GM10847 (cell line): ENCODE measurements around the gene LARGE2.

ENCODE experiments used
- POLR2A ChIP-seq: IDR thresholded peaks from 2 replicates; pipeline ENCODE4 v1.6.1; 2011; ENCODE audit not compliant: insufficient read length; ENCODE audit errors: extremely low read depth

LARGE2 gene

GRCh38 chr11:45889966-45890365 lies 32.5 kb upstream of the LARGE2 start:
- TF ChIP-seq POLR2A = no peak

DNA sequence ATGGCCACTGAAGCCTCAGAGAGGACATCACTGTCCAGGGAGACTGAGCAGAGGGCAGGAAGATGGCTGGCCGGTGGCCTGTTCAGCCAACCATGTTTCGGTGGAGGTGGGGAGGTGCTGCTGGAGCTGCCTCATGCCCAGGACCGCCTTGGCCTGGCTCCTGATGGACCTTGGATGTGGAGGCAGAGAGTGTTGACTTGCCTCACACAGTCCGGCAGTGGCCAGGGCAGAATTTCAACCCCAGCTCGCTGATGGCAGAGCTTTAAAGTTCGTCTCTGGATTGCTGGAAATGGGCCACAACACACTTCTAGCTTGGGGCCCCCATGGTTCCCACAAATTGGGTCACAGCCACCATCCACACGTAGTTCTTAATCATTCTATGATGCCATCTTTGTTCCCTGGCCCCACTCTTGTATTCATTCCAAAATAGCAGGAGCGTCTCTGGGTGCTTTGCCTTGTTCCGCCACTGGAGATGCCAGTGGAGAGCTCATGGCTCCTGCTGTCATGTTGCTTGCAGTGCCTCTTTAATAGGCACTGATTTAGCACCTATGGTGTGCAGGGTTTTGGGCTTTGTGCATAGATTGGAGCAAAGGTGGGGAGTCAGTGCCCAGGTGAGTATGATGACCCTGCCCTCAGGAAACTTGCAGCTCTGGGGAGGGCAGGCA lies 31.4 kb upstream of the LARGE2 start:
- no peak for TF ChIP-seq POLR2A

GRCh38 chr11:45892856-45893255 lies 29.6 kb upstream of the LARGE2 start:
- no peak for TF ChIP-seq POLR2A

- TF ChIP-seq POLR2A = no peak
Observed at GRCh38 chr11:45894555-45895247, 27.8 kb upstream of the LARGE2 start.

DNA sequence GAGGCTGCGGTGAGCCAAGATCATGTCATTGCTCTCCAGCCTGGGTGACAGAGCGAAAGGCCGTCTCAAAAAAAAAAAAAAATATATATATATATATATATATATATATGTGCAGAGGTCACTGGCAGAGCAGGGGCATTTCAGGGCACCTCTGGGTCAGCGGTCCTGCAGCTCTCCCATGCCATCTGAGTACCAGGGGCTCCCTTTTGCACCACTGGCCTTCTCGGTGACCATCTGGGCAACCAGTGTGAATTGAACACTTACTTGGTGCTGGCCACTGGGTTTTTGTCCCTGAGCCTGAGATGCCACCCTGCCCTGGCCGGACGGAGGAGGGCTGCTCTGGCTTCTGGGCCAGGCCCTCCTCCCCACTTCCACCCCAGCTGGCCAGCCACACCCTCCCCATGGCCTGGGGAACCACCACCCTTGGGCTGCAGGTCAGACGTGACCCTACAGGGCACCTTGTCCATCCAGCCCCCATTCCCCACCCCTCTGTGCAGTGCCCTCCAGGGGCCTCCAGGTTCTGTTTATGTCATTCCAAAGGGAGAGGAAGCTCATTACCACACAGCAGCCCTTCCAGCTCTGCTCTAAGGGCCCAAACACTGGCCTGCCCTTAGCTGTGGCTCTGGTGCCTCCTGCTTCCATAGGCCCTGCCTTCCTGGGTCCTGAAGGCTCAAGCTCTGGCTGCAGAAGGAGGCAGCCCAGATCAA lies 26.8 kb upstream of the LARGE2 start:
- no peak for TF ChIP-seq POLR2A

DNA sequence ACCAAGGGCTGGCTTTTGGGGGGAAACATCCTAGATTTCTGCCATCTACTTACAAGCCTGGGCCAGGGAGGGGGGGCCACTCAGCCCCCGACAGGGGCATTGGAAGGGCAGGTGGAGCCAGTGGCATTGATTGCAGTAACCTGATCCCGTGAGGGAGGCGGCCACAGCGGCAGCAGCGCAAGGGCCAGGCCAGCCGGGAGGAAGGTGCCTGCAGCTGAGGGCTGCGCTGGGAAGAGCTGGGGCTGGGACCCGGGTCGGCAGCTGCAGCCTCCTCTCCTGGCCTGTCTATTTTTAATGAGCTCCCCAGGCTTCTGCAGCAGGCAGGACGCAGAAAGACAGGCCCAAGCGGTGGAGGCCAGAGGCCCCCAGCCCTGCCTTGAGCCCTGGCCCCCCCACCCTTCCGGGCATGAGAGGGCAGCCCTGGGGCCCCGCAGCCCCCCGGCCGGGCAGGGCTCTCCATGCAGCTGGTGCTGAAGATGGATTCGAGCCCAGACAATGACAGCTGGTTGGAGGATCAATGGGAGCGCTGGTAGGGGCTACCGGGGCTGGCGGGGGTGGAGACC lies 26.0 kb upstream of the LARGE2 start:
- TF ChIP-seq POLR2A = no peak

- no peak for TF ChIP-seq POLR2A
Observed at GRCh38 chr11:45897556-45897955, 24.9 kb upstream of the LARGE2 start.

DNA sequence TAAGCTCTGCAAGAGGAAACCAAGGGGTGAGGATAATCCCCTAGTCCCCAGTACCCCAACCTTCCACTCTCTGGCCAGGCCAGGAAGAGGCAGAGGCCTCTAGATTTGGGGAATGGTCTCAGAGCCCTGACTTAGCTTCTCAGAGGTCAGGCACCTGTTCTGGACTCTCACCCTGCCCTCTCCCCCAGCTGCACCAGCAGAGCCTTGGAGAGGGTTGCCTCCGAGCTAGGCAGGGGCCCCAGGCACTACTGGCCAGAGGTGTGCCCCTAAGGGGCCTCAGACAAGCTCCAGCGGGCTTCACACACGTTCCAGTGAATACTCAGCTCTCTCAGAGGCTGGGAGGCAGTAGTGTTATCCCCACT lies 23.4 kb upstream of the LARGE2 start:
- TF ChIP-seq POLR2A = no peak

GRCh38 chr11:45899448-45900174 lies 22.8 kb upstream of the LARGE2 start:
- no peak for TF ChIP-seq POLR2A

DNA sequence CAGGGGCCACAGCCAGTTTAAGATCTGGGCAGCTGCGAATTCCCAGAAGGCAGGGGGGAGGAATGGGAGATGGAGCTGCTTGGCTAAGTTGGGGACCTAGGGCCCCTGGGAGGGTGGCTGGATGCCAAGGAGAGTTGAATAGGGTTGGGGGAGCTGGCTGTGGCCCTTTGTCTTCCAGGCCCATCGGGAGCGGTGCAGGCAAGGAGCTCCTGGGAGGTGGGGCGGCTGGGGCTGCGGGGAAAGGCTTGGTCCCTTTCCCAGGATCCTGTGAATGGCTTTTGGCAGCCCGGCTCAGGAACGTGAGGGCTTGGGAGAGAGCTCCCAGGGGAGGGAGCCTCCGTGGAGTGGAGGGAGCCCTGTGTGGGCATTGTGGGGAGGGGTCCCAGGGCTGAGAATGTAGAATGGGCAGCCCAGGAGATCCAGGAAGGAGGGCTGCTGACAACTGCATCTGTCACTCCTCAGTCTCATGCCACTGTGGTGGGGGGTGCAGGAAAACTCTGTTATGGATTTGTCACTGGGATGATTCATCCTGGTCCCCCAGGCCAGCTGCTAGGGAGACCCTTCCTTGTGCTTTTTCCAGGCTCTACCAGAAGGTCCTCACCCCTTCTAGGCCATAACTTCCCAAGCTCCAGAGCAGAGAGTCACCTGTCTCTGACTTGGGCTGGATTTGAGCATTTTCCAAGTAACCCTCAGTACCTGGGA lies 21.4 kb upstream of the LARGE2 start:
- no peak for TF ChIP-seq POLR2A

GRCh38 chr11:45901626-45902025 lies 20.8 kb upstream of the LARGE2 start:
- no peak for TF ChIP-seq POLR2A

DNA sequence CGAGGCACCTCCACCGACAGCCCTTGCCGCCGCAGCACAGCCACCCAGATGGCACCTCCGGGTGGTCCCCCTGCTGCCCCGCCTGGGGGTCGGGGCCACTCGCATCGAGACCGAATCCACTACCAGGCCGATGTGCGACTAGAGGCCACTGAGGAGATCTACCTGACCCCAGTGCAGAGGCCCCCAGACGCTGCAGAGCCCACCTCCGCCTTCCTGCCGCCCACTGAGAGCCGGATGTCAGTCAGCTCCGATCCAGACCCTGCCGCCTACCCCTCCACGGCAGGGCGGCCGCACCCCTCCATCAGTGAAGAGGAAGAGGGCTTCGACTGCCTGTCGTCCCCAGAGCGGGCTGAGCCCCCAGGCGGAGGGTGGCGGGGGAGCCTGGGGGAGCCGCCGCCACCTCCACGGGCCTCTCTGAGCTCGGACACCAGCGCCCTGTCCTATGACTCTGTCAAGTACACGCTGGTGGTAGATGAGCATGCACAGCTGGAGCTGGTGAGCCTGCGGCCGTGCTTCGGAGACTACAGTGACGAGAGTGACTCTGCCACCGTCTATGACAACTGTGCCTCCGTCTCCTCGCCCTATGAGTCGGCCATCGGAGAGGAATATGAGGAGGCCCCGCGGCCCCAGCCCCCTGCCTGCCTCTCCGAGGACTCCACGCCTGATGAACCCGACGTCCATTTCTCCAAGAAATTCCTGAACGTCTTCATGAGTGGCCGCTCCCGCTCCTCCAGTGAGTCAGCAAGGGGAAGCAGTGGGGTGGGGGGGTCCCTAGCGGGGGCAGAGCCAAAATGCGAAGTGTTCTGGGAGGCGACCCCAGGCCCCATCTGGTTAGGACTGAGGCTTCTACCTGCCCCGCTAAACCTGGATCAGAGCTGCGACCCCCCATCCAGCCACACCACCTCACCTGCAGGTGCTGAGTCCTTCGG lies 19.7 kb upstream of the LARGE2 start:
- TF ChIP-seq POLR2A = no peak

GRCh38 chr11:45904309-45904915 lies 18.0 kb upstream of the LARGE2 start:
- TF ChIP-seq POLR2A = no peak
